HG02852 (cell line): ENCODE measurements around the gene ANKRD31.
"Not testable (repeated sequence)": the region's sequence is repeated elsewhere in the genome, so short reads cannot be mapped to it uniquely, and the experiment has no call there.

Source experiments
- ATAC-seq: cut with Tn5 transposase; IDR thresholded peaks from one replicate; pipeline ENCODE4 v1.9.1; 2021; ENCODE audit warnings: mild to moderate bottlenecking, moderate library complexity; ENCODE audit not compliant: unreplicated experiment

Gene ANKRD31, protein sequence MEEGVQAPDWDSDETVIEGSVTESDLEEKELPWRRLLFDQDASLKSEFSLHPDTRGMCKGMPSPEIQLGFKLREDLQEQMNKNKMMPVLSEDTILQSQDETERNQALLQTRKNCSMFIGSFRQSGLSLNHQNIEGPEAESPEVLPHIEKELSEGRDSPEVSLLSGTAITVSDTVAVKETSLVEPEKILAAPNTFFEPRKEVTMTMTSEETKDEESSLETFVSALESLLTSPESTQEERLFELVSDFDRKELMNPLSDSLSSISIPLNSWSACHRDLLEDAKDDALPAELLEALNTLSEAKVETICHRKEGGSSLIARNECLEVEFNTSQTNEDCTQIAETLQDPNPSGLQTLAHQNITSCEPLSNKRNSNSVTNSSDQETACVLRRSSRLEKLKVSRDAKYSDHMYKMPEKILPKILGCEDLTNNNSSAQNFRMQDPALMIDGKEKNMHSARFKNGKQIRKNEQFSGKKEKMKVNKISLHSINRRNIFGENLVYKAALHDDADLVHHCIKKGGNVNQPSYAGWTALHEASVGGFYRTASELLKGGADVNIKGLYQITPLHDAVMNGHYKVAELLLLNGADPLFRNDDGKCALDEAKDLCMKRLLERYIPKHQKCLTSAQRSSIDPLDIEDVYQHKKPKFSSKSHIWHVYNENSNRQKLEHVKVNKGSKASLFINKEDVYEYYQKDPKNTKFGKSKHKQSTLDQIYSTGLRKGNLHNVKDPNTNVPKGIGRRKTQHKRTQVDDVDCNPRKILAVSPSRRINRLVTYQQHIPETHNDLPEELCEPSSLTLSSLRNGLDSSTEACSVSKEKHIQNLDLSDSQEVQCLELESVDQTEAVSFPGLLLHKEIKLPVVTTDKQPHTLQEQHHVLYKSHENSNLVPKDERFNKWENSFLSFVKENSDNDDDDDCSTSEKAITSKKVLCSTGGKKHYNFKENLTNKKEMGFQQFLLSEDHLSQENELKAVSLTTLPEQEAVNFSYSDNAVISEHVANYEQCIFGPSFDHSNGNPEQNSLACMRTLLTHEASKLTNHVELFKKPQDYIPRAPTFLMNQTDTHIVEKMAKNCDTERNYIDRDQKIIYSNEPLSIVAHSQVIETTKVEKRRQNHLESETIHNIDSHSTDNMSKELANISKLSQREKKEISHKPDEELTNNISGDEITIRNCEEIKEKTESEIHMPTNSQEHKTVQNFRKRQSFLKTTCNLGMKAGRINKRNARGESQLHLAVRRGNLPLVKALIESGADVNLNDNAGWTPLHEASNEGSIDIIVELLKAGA (N-terminal part only)

DNA sequence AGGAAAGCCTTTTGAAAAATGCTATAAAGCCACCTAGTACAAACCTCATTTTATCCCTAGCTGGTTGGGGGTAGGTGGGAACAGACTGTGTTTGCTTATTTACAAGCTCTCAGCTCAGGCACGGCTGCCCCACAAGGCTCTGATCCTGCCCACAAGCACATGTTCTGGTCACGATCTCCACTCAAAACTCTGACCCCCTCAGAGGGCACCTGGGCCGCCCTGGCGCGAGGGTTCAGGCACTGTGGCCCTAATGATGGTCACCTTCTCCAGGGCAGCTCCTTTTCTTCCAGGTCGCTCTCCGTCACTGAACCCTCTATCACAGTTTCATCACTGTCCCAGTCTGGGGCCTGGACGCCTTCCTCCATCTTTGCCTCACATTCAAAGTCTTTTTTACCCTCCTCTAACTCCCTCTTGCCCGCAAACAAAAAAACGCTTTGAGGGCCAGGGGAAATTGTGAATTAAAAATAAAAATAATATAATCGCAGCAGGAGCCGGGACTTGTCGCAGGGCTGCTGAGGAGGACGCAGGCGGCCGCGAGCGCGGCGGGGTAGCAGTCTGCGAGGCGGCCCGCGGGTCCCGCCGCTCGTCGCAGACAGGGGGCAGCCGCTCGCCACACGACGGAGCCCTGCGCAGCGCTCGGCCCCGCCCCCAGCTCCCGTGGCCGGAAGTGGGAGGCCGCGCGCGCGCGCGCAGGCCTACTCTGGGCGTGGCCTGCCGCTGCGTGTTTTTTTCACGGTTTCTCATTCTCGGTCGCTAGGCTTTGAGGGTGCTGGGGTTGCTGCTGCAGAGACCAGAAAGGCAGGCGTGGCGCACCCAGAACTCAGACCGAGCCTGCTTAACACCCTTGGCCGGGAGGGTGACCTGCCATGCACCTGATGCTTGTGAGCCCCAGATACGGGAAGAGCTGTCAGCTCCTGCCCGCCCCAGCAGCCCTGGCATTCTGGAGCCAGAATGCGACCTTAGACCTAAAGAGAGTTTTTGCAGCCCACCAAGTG lies at the start of gene ANKRD31:
Gene ANKRD31 (minus strand): TSS at position 557 of the 995 bp plus-strand sequence. CDS start 192 bp downstream, at position 365.
- peak; percentile 99 for ATAC-seq

DNA sequence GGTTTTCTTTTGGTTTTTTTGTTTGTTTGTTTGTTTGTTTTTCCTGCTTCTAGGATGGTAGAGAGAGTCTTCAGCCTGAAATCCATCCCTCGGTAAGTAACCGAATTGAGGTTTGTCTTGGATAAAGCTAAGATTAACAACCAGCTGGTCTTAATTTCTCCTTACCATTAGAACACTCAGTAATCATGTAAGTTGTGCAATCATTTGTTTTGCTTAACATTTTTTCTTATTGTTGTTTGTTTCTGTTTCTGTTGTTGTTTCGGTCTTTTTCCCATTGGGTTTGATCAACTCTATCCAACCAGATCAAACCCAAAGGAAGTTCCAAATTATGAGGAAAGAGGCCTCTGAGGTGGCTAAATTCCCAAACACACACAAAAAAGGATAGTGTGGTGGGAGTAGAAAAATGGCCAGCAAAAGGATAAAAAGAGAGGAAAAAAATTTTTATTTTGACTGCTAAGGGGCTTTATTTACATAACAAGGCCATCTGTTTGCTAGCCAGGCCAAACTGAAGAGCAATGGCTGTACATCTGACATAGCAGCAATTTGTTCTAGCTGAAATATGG lies 49.6 kb upstream of the ANKRD31 start:
- no peak for ATAC-seq

DNA sequence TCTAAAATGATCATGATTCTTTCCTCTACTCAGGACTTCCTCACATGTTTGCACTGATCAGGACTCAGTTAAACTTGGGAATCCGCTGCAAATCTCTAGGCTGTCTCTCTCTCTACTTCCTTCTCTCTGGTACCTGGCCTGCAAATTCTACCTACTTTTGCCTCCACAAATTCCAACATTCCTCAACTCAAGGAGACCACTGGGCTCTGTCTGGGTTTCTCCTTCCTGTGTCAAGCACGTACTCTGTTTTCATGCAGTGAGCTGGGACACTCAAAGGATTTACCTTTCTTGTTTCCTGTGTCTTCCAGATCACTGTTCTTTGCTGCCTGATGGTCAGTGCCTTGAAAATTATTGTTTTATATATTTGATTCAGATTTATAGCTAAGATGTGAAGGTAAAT lies 45.9 kb upstream of the ANKRD31 start:
- no peak for ATAC-seq

DNA sequence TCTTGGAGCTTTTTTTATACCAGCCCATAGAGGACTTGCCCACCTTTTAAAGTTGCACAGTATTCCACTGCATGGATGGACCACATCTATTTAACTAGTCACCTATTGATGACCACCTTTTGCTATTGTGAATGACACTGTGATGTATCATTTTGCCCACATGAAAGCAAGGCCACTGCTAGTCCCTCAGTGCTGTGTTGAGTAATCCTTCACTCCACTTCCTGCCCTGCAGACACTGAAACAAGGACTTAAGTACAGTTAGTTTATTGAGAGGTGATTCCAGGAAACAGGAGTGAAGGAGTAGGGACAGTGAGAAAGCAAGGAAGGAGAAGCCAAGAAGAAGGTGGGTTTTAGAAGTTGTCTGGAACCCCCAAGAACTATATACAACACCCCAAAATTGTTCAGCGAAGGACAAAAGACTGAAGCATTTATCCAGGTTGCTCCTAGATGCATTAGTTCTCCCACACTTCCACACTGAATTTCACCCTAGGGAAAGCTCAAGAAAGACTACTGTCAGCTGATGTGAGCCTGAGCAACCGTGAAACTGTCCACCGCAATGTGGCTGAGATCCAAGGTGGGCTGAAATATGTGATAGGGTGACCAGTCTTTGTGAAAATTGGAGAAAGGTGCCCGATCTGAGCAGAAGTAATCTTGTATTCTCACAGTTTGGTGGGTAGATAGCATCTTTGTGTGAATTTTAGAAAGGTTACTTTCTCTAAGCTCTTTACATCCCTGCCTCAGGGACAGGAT lies 45.2 kb upstream of the ANKRD31 start:
- ATAC-seq: no peak

DNA sequence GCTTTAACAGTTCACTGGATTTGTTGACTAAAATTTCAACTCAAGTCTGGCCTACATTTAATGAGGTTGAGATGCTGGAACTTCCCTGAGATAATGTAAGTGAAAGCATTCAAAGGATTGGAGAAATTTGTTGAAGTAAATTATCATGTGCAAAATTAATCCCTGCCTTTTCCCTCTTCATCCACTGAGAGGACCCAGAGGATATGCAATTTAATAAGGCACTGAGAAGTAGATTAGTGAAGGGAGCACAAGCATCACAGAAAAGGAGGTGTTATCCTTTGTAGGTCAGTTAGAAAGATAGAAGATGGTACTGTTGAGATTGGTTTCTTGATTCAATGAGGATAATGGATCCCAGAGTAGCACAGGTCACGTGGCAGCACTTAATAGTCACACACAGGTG lies 42.6 kb upstream of the ANKRD31 start:
- no peak for ATAC-seq

DNA sequence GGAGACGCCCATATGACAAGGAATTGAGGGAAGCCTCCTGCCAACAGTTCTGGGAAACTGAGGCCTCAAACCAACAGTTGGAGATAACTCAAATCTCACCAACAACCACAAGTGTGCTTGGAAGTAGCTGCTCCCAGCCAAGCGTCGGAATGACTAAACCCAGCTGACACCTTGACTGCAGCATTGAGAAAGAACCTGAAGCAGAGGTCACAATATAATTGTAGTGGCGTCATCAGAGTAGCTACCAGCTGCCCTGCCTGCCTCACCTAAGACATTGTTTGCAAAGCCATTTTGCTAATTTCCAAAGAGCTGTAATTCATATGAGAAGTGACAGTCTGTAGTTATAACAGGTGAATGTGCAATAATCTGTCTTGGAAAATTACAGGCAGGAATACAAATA lies 40.8 kb upstream of the ANKRD31 start:
- no peak for ATAC-seq

DNA sequence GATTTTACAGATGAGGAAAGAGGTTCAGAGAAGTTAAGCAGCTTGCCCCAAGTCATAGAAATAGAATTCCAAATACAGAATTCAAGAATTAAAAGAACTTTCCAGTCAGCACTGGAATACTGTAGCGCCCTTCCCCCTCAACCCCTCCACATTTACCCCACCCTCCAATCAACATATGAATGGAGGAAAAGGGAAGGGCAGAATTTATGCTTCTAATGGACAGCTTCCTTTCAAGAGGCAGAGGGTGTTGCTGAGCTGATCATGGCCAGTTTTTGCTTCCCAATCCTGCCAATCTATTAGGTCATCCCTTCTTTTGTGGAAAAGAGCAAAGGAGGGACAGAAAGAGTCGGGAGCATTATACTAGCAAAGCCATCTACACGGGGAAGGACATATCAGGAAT lies 39.1 kb upstream of the ANKRD31 start:
- no peak for ATAC-seq

DNA sequence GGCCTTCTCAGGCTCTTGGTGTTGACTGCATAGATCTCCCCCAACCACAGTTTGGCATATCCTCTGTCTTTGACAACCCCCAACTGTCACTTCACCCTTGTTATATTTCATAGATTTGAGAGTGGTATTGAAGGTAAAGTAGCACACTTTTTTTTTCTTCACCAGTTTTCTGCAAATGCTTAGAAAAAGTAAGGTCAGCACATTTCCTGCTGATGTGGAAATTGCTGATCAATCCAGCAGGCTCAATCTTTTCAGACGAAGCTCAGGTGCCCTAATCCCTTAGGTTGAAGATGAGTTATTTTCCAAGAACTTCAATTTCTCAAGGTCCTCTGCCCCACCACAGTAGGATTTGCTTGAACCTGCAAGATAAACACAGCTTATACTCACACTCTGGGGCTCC lies 38.5 kb upstream of the ANKRD31 start:
- ATAC-seq: no peak

DNA sequence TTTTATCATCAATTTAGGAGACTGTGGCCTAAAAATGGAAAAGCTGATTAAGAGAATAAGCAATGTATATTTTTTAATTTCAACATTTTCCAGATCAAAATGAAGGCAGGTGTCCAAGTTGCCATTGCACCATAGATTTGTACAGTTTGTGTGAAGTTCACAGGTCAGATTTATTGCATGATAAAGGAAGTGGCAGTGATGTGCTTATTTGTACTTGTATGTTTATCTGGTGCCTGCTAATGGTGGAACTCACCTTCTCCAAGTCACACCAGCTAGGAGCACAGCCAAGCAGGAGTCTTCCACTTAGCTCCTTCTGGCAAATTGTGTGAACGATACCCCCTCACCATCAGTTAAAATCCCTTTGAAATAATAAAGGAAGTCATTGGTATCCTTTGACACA lies 37.8 kb upstream of the ANKRD31 start:
- no peak for ATAC-seq

DNA sequence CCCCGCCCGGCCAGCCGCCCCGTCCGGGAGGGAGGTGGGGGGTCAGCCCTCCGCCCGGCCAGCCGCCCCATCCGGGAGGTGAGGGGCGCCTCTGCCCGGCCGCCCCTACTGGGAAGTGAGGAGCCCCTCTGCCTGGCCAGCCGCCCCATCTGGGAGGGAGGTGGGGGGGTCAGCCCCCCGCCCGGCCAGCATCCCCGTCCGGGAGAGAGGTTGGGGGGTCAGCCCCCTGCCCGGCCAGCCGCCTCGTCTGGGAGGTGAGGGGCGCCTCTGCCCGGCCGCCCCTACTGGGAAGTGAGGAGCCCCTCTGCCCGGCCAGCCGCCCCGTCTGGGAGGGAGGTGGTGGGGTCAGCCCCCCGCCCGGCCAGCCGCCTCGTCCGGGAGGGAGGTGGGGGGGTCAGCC lies 33.9 kb upstream of the ANKRD31 start:
- not testable (repeated sequence) for ATAC-seq

DNA sequence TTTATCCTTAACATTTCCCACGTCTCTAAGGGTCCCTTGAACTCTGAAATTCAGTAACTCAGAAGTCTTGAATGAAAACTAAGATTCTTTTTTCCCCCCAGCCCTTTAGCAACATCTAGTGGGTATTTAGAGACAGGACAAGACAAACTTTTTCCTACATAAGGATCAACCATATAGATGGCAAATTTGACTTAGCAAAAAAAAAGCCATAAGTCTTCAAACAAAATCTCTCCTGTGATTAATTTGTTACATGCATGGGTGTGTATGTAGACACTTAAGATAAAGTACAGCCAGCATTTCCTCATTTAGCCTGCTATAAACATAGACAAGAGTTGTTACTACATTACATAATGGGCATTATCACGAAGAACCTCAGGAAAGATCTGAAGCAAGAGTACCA lies 29.1 kb upstream of the ANKRD31 start:
- ATAC-seq: no peak

DNA sequence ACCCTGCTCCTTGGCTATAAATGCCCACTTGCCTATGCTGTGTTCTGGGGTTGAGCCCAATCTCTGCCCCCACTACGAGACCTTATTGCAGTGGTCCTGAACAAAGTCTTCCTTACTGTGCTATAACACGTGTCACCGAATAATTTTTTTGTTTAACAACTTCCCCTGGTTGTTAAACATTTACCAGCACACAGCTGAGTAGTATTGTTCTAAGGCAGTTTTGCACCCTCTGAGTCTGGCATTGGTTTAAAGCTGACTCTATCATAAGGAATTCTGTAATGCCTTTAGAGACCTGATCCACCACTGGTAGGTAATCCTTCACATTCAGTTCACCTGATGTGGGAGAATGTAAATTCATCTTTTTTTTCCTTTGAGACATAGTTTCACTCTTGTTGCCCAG lies 25.6 kb upstream of the ANKRD31 start:
- ATAC-seq: no peak

DNA sequence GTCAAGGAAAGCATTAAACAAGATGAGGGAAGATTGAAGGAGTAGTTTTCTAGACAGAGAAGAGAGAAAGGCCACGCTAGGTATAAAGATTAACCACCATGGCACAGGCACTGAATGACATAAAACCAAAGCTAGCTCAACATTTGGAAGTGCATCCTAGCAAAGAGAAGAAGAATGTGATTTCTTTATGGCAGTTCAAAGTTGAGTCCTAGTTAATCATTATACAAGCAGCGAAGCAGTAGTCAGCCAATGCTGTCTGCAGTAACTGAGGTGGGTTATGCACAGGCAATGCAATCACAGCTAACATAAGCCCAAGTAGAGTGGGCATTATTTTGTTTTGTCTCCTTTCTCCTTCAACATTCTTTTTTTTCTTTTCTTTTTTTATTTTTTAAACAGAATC lies 24.0 kb upstream of the ANKRD31 start:
- no peak for ATAC-seq

DNA sequence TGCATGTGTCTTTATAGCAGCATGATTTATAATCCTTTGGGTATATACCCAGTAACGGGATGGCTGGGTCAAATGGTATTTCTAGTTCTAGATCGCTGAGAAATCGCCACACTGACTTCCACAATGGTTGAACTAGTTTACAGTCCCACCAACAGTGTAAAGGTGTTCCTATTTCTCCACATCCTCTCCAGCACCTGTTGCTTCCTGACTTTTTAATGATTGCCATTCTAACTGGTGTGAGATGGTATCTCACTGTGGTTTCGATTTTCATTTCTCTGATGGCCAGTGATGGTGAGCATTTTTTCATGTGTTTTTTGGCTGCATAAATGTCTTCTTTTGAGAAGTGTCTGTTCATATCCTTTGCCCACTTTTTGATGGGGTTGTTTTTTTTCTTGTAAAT lies 13.8 kb upstream of the ANKRD31 start:
- ATAC-seq: not testable (repeated sequence)

DNA sequence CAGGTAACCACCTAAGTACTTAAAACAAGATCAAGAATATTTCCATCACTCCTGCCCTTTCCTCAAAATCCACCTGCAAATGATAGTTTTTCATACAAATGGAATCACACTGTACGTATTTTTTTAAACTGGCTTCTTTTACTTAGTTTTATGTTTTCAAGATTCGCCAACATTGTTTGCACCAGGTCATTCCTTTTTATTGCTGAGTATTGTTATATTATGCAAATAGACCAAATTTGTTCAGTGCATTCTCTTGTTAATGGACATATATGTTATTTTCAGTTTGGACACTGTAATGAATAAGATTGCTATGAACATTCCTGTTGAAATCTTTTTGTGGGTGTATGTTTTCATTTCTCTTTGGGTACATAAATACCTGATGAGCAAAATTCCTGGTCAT lies 8.3 kb upstream of the ANKRD31 start:
- no peak for ATAC-seq

DNA sequence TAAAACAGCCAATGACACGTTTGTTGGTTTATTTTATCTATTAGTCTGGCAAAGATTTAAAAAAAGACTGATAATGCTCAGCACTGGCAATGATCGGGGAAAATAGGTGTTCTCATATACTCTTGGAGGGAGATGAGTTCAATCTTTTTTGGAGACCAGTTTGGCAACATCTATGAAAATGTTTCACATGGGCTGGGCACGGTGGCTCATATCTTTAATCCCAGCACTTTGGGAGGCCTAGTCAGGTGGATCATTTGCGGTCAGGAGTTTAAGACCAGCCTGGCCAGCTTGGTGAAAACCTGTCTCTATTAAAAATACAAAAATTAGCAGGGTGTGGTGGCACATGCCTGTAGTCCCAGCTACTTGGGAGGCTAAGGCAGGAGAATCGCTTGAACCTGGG lies 6.8 kb upstream of the ANKRD31 start:
- ATAC-seq: no peak

DNA sequence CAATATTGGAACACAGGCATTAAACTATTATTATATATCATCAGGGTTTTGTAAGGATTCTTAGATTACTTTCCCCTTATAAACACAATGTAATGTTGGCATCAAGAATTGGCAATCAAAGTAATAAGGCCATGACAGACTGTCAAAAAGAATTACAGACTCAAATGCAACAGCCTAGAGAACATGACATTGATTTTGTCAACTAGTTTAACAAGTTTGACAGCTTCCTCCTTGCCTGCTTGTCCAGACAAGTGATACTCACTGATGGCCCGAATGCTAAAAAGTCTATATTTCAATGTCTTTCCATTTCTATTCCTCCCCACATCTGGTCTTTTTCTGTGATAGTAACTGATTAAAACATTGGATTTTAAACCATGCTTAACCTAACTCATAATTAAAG lies 6.4 kb upstream of the ANKRD31 start:
- ATAC-seq: no peak

DNA sequence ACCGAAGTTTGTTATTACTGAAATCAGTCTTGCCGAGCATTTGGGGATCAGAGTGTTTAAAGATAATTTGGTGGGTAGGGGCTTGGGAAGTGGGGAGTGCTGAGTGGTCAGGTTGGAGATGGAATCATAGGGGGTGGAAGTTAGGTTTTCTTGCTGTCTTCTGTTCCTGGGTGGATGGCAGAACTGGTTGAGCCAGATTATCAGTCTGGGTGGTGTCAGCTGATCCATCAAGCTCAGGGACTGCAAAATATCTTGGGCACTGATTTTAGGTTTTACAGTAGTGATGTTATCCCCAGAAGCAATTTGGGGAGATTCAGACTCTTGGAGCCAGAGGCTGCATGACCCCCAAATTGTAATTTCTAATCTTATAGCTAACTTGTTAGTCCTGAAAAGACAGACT lies 5.4 kb upstream of the ANKRD31 start:
- ATAC-seq: no peak

DNA sequence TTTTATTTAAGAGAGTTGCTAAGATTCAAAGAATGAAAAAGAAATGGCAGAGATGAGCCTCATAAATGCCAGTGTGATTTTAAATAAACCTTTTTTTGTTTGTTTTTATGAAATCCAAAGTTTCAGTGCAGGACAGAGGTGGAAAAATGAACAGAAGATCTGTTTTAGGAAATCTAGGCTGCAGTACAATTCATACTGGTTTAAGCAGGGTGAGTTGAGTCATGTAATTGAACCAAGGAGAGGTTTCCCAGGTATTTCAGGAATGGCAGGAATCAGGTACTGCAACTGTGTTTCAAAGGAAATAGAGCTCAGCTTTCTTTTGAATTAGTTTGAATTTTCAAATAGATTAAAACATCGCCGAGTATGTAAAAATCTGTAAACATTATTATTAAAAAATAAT lies 3.0 kb upstream of the ANKRD31 start:
- ATAC-seq: no peak
